GM12864 (cell line): Measurements from ENCODE around the gene MACF1.

Experiments used
- DNase-seq: peaks from one replicate; pipeline ENCODE4 v3.0.0-alpha.2; 2011; ENCODE audit warnings: low read depth
- H3K4me3 ChIP-seq: 2 replicates; pipeline ENCODE4 v1.5.1; 2011; ENCODE audit warnings: mild to moderate bottlenecking, low read depth, low read length, control low read depth
- TF ChIP-seq, protein P1 (sequence below): IDR thresholded peaks from 2 replicates; pipeline ENCODE4 v1.5.1; 2011; ENCODE audit warnings: low read depth, mild to moderate bottlenecking, moderate library complexity, low read length, control low read depth, inconsistent platforms; ENCODE audit errors: missing control alignments

MACF1 gene

DNA sequence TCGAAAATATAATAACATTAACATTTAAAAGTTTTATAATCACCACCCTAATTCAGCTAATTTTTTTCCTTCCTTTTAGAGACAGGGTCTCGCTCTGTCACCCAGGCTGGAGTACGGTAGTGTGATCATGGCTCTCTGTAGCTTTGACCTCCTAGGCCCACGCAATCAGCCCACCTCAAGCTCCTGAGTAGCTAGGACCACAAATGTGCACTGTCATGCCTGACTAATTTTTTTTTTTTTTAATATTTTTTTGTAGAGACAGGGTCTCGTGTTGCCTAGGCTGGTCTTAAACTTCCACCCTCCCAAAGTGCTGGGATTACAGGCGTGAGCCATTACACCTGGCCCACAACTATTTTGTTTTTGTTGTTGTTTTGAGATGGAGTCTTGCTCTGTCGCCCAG lies 172.2 kb downstream of the MACF1 start:
- no peak for DNase-seq
- H3K4me3 ChIP-seq, result no peak overlapping the region
- TF ChIP-seq, protein P1, sequence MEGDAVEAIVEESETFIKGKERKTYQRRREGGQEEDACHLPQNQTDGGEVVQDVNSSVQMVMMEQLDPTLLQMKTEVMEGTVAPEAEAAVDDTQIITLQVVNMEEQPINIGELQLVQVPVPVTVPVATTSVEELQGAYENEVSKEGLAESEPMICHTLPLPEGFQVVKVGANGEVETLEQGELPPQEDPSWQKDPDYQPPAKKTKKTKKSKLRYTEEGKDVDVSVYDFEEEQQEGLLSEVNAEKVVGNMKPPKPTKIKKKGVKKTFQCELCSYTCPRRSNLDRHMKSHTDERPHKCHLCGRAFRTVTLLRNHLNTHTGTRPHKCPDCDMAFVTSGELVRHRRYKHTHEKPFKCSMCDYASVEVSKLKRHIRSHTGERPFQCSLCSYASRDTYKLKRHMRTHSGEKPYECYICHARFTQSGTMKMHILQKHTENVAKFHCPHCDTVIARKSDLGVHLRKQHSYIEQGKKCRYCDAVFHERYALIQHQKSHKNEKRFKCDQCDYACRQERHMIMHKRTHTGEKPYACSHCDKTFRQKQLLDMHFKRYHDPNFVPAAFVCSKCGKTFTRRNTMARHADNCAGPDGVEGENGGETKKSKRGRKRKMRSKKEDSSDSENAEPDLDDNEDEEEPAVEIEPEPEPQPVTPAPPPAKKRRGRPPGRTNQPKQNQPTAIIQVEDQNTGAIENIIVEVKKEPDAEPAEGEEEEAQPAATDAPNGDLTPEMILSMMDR, result no peak

DNA sequence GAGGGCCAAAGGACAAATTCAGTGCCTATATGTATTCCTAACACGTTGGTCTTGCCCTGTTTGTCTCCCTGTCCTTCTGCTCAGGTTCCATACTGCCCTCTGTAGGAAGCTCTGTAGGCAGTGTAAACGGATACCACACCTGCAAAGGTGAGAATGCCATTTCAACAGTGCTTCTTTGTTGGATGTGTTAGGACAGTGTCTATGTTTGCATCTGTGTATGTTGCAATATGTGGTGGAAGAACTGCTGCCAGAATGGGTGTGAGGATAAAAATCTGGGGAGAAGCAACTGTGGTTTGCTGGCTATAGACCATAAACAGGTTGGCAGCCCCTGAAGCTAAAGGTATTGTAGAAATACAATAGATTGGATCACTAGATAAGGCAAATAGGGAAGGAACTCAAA lies 173.9 kb downstream of the MACF1 start:
- TF ChIP-seq, protein P1, result peak; percentile 45
- no peak for DNase-seq
- H3K4me3 ChIP-seq, result no peak overlapping the region

DNA sequence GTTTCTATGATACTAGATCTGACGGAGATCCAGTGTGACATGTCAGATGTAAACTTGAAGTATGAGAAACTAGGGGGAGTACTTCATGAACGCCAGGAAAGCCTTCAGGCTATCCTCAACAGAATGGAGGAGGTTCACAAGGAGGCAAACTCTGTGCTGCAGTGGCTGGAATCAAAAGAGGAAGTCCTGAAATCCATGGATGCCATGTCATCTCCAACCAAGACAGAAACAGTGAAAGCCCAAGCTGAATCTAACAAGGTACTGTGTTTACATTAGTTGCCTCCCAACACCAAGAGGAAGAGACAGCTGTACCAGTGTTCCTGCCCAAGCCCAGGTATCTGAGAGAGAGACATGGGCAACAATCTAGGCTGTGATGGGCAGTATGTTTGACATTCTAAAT lies 174.7 kb downstream of the MACF1 start:
- TF ChIP-seq, protein P1, result no peak
- DNase-seq, result no peak
- H3K4me3 ChIP-seq, result no peak overlapping the region

DNA sequence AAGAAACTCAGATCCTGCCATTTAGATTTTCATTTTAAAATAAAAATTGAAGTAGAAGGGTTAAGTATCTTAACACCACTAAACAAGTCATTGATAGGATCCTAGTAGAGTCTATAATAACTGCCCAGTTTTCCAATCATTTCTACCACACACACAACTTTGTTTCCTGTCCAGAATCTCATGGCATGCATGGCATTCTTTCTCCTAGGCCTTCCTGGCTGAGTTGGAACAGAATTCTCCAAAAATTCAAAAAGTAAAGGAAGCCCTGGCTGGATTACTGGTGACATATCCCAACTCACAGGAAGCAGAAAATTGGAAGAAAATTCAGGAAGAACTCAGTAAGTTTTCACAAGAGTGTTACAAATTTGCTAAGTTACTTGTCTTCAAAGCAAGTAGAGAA lies 175.5 kb downstream of the MACF1 start:
- no peak for DNase-seq
- H3K4me3 ChIP-seq, result no peak overlapping the region
- TF ChIP-seq, protein P1, result no peak

DNA sequence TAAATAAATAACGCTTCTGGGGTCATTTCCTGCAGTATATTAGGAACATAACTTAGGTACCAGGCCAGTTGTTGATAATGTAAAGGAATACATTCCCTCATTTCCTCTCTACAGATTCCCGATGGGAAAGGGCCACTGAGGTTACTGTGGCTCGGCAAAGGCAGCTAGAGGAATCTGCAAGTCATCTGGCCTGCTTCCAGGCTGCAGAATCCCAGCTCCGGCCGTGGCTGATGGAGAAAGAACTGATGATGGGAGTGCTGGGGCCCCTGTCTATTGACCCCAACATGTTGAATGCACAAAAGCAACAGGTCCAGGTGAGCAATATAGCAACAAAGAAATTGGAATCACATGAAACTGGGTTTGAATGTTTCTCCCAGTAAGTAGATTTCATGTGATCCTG lies 177.3 kb downstream of the MACF1 start:
- TF ChIP-seq, protein P1, result no peak
- no peak overlapping the region for H3K4me3 ChIP-seq
- no peak for DNase-seq

DNA sequence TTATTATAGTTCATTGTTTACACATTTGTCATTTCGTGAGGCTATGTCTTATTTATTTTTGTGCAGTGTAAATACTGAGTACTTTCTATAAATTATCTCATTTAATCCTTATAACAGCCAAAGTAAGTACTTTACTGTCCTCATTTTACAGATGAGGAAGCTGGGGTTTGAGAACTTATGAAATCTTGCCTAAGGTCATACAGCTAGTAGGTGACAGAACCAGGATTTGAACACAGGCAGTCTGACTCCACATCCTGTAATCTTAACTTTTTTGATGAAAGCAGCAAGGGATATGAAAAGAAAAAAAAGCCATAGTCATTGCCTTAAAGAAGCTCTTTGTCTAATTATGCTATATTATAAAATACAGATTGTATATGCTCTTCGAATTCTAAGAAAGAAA lies 179.8 kb downstream of the MACF1 start:
- TF ChIP-seq, protein P1, result no peak
- H3K4me3 ChIP-seq, result no peak overlapping the region
- no peak for DNase-seq

DNA sequence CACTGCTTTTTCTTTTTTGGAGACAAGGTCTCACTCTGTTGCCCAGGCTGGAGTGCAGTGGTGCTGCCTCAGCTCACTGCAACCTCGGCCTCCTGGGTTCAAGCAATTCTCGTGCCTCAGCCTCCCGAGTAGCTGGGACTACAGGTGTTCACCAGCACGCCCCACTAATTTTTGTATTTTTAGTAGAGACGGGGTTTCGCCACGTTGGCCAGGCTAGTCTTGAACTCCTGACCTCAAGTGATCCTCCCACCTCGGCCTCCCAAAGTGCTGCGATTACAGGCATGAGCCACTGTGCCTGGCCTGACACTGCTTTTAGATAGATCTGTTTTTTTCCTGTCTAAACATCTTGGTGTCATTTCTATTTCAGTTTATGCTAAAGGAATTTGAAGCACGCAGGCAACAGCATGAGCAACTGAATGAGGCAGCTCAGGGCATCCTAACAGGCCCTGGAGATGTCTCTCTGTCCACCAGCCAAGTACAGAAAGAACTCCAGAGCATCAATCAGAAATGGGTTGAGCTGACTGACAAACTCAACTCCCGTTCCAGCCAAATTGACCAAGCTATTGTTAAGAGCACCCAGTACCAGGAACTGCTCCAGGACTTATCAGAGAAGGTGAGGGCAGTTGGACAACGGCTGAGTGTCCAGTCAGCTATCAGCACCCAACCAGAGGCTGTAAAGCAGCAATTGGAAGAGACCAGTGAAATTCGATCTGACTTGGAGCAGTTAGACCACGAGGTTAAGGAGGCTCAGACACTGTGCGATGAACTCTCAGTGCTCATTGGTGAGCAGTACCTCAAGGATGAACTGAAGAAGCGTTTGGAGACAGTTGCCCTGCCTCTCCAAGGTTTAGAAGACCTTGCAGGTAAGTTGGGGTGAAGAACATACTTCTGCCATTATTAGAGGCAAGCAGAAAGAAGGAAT lies 180.8 kb downstream of the MACF1 start:
- TF ChIP-seq, protein P1, result no peak
- no peak overlapping the region for H3K4me3 ChIP-seq
- no peak for DNase-seq
